Jurkat, Clone E6-1 (cell line): ENCODE data around the gene MMP13.

Experiments used
- DNase-seq: peaks from one replicate; pipeline ENCODE4 v3.0.0-alpha.2; 2011; ENCODE audit warnings: low read depth, low spot score
- H3K4me3 ChIP-seq: 2 replicates; pipeline ENCODE4 v1.5.1; 2011; ENCODE audit warnings: mild to moderate bottlenecking, low read length, control low read depth, moderate library complexity

MMP13 gene

GRCh38 chr11:102940714-102941588 lies 14.6 kb downstream of the MMP13 start:
- peak; percentile 45 for DNase-seq
- H3K4me3 ChIP-seq = no peak overlapping the region

- H3K4me3 ChIP-seq = no peak overlapping the region
Measured at GRCh38 chr11:102936864-102937509, 18.5 kb downstream of the MMP13 start.

GRCh38 chr11:102935514-102935913 lies 20.0 kb downstream of the MMP13 start:
- DNase-seq = no peak

More at GRCh38 chr11:102936864-102937509, 18.5 kb downstream of the MMP13 start:
- DNase-seq = no peak

GRCh38 chr11:102934735-102935134 lies 20.8 kb downstream of the MMP13 start:
- H3K4me3 ChIP-seq = no peak overlapping the region
- DNase-seq = no peak

More at GRCh38 chr11:102935514-102935913, 20.0 kb downstream of the MMP13 start:
- H3K4me3 ChIP-seq = no peak overlapping the region

- DNase-seq = no peak
- no peak overlapping the region for H3K4me3 ChIP-seq
Measured at GRCh38 chr11:102933627-102934026, 21.9 kb downstream of the MMP13 start.

- no peak overlapping the region for H3K4me3 ChIP-seq
- no peak for DNase-seq
Measured at GRCh38 chr11:102932678-102933077, 22.9 kb downstream of the MMP13 start.

GRCh38 chr11:102930451-102930850 lies 25.1 kb downstream of the MMP13 start:
- no peak overlapping the region for H3K4me3 ChIP-seq
- DNase-seq = no peak

- DNase-seq = no peak
- no peak overlapping the region for H3K4me3 ChIP-seq
Measured at GRCh38 chr11:102929972-102930371, 25.6 kb downstream of the MMP13 start.

GRCh38 chr11:102929166-102929565 lies 26.4 kb downstream of the MMP13 start:
- no peak overlapping the region for H3K4me3 ChIP-seq
- DNase-seq = no peak

GRCh38 chr11:102928247-102928646 lies 27.3 kb downstream of the MMP13 start:
- no peak for DNase-seq
- no peak overlapping the region for H3K4me3 ChIP-seq

- H3K4me3 ChIP-seq = no peak overlapping the region
- no peak for DNase-seq
Measured at GRCh38 chr11:102927624-102927990, 27.9 kb downstream of the MMP13 start.

GRCh38 chr11:102926961-102927623 lies 28.4 kb downstream of the MMP13 start:
- H3K4me3 ChIP-seq = no peak overlapping the region

GRCh38 chr11:102926517-102926916 lies 29.0 kb downstream of the MMP13 start:
- H3K4me3 ChIP-seq = no peak overlapping the region
- no peak for DNase-seq

More at GRCh38 chr11:102926961-102927623, 28.4 kb downstream of the MMP13 start:
- DNase-seq = no peak

GRCh38 chr11:102925988-102926387 lies 29.5 kb downstream of the MMP13 start:
- no peak for DNase-seq
- no peak overlapping the region for H3K4me3 ChIP-seq

- no peak for DNase-seq
- H3K4me3 ChIP-seq = no peak overlapping the region
Measured at GRCh38 chr11:102924851-102925380, 30.6 kb downstream of the MMP13 start.

- no peak overlapping the region for H3K4me3 ChIP-seq
- no peak for DNase-seq
Measured at GRCh38 chr11:102921587-102922220, 33.8 kb downstream of the MMP13 start.

GRCh38 chr11:102920118-102920684 lies 35.3 kb downstream of the MMP13 start:
- no peak for DNase-seq

GRCh38 chr11:102915044-102915375 lies 40.5 kb downstream of the MMP13 start:
- H3K4me3 ChIP-seq = no peak overlapping the region

More at GRCh38 chr11:102920118-102920684, 35.3 kb downstream of the MMP13 start:
- H3K4me3 ChIP-seq = no peak overlapping the region

More at GRCh38 chr11:102915044-102915375, 40.5 kb downstream of the MMP13 start:
- no peak for DNase-seq
